Brain microvascular endothelial cell (primary cell): ENCODE data around the gene TMEM72.

ENCODE experiments used
- DNase-seq: peaks from one replicate; pipeline ENCODE4 v3.0.0-alpha.2; 2020
- H3K27ac ChIP-seq: fragments of 250-450 bp; sonication (Bioruptor Pico); 2 replicates; pipeline ENCODE4 v1.5.1; 2020; ENCODE audit warnings: mild to moderate bottlenecking, moderate library complexity
- H3K27me3 ChIP-seq: fragments of 250-450 bp; sonication (Bioruptor Pico); replicated peaks from 2 replicates; pipeline ENCODE4 v1.5.1; 2020; ENCODE audit warnings: mild to moderate bottlenecking
- H3K36me3 ChIP-seq: fragments of 250-450 bp; sonication (Bioruptor Pico); replicated peaks from 2 replicates; pipeline ENCODE4 v1.5.1; 2020; ENCODE audit warnings: mild to moderate bottlenecking
- H3K4me3 ChIP-seq: 2 replicates; pipeline ENCODE4 v1.5.1; 2011; ENCODE audit warnings: low read depth, mild to moderate bottlenecking, control low read depth, low read length, moderate library complexity
- in situ Hi-C: cut with HindIII; loops from 2 replicates; pipeline ENCODE4 v1.10.0; 2017; ENCODE audit warnings: low sequenced_read_pairs, low pct_ligation_motif_present
- TF ChIP-seq, protein P1 (sequence below): IDR thresholded peaks from 2 replicates; pipeline ENCODE4 v1.5.1; 2011; ENCODE audit warnings: low read depth, mild to moderate bottlenecking, moderate library complexity, low read length, control low read depth, inconsistent platforms; ENCODE audit errors: missing control alignments

TMEM72 gene

DNA sequence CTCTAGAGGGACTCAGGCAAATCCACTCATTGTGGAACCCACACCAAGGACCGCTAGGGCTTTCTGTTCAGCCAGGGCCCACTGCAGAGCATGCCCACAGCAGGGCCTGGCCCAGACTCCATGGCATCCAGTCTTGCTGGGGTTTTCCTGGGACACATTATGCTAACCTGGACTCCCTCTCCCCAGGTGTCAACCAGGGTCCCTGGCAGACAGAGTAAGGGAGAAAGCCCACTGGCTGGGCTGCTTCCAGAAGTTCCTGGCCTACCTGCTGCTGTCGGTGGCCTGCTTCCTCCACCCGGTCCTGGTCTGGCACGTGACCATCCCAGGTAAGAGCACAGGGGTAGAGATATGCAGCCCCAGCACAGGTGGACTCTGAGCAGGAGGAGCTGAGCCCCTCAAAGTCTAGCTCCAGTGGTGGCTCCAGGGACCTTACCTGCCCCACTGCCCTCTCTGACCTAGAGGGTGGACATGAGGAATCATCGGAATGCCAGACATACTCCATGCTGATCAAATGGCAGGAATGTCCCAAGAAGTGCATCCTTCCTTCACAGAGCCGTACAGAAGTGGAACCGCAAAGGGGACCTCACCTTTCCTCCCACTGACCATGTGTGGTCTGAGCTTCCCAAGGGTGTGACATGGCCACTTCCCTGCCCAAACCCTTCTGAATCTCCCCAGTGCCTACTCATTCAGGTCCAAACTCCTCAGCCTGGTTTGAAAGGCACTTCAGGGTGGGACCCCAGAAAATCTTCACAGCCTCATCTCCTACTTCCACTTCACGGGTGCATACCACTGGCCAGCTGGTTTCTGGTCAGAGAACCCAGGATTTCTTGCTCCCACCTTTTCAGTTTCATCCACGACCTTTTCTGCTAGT is 22.5 kb downstream of the TMEM72 start:
- Histone ChIP-seq H3K36me3 (no peaks in the 10 kb centered on the region), H3K27me3 (no peaks in the 10 kb centered on the region), H3K4me3 (no peak overlapping the region), H3K27ac (no peak overlapping the region)
- TF ChIP-seq, protein P1, sequence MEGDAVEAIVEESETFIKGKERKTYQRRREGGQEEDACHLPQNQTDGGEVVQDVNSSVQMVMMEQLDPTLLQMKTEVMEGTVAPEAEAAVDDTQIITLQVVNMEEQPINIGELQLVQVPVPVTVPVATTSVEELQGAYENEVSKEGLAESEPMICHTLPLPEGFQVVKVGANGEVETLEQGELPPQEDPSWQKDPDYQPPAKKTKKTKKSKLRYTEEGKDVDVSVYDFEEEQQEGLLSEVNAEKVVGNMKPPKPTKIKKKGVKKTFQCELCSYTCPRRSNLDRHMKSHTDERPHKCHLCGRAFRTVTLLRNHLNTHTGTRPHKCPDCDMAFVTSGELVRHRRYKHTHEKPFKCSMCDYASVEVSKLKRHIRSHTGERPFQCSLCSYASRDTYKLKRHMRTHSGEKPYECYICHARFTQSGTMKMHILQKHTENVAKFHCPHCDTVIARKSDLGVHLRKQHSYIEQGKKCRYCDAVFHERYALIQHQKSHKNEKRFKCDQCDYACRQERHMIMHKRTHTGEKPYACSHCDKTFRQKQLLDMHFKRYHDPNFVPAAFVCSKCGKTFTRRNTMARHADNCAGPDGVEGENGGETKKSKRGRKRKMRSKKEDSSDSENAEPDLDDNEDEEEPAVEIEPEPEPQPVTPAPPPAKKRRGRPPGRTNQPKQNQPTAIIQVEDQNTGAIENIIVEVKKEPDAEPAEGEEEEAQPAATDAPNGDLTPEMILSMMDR = no peak
- in situ Hi-C loops = no loop called here
- no peak for DNase-seq

DNA sequence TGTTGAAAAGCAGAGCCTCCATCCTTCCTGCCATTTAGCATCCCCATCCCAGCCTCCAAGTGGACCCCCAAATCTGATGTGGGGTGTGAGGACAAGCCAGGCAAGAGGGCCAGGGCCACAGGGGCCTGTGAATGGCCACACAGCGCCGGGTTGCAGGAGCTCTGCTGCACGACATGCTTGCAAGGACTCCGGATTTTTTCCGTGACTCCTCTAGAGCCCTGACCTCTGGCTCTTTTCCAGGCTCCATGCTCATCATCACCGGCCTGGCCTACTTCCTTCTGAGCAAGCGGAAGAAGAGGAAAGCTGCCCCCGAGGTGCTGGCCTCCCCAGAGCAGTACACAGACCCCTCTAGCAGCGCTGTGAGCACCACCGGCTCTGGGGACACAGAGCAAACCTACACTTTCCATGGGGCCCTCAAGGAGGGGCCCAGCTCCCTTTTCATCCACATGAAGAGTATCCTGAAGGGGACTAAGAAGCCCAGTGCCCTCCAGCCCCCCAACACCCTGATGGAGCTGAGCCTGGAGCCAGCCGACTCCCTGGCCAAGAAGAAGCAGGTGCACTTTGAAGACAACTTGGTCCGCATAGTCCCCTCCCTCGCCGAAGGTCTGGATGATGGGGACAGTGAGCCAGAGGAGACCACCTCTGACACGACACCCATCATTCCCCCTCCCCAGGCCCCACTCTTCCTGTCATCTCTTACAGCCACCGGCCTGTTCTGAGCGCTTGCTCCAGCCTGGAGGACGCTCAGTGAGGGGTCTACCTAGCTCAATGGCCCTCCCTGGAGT is 23.5 kb downstream of the TMEM72 start:
- Histone ChIP-seq H3K4me3 (no peak overlapping the region), H3K27ac (no peak overlapping the region), H3K36me3 (no peaks in the 10 kb centered on the region), H3K27me3 (no peaks in the 10 kb centered on the region)
- in situ Hi-C loops = no loop called here
- TF ChIP-seq, protein P1 = no peak
- no peak for DNase-seq

DNA sequence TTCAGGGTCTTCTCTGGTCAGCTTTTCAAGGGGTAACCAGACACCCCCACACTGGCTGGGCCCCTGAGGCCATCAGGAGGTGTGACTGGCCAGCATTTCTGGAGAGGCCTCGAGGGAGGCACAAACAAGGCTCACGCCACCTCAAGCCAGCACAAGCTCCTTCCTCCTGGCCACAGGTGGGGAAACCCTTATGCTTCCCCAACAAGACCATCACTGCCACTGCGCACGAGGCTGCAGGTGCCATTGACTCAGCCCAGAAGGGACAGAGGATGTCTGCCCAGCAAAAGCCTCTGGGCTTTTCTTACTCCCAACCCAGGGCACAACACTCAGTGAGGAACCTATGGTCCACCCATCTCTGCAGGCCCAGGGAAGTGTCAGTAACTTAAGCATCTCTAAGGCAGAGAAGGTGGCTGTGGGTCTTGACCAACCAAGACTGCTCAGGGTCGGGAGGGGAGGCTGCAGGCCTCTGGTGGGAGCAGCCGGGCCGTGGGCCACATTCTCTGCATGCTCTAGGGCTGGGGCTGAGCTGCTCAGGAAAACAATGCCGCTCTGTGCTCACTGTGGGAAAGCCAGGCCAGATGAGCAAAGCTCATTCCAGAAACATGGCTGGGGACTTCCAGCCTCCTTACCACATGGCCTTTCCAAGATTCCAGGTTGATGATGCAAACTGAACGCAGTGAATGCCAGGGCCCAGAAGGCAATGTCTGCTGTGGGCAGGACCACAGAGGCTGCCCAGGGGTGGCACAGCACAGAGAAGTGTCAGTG is 24.2 kb downstream of the TMEM72 start:
- peak; percentile 72 for DNase-seq
- TF ChIP-seq, protein P1 = no peak
- Histone ChIP-seq H3K27ac (no peak overlapping the region), H3K4me3 (no peak overlapping the region), H3K36me3 (no peaks in the 10 kb centered on the region), H3K27me3 (no peaks in the 10 kb centered on the region)
- in situ Hi-C loops = no loop called here

DNA sequence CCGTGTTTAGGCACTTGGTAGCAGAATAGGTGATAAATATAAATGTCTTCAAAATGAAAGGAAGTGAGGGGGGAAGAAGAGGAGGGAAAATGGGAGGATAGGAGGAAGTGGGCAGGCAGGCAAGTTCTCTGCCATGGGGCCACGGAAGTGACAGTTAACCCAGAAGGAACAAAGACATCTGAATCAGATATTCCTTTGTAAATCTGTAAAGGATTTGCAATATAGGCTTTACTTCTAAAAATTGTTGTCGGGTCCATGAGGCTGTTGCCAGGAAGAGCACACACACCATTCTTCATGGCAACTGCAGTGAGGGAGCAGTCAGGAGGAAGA is 24.8 kb downstream of the TMEM72 start:
- no peaks in the 10 kb centered on the region for H3K36me3 ChIP-seq
- no peak overlapping the region for H3K27ac ChIP-seq
- no peak for DNase-seq
- H3K27me3 ChIP-seq = no peaks in the 10 kb centered on the region
- H3K4me3 ChIP-seq = no peak overlapping the region
- in situ Hi-C loops = no loop called here
- TF ChIP-seq, protein P1 = no peak

DNA sequence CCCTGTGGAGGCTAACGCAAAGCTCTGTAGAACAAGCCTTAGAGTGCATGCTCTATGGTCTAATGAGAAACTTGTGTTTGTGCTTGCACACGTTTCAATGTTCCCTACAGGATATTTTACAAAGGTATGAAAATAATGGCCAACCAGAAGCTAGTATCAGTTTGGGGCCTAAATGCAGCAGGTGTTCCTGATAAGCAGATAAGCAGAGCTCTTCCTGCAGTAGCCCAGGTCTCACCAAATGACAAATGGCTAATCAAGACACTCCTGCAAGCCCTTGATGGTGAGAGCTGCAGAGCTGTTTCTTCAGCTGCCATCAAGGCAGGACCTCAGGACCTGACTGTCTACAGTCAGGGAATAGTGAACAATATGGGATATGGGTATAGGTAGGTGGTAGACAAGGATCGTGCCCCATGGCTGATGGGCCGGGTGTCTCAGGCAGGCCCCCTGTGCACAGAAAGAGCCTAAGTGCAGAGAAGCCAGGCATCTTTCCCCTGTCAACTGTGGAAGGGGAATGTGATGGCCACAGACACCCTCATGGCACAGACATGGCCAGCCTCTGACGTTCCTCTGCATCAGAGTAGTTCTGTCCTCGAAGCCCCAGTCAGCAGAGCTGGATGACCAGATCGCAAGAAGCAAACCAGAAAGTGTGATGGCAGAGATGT is 25.3 kb downstream of the TMEM72 start:
- Histone ChIP-seq H3K4me3 (no peak overlapping the region), H3K36me3 (no peaks in the 10 kb centered on the region), H3K27me3 (no peaks in the 10 kb centered on the region), H3K27ac (no peak overlapping the region)
- no peak for DNase-seq
- TF ChIP-seq, protein P1 = no peak
- in situ Hi-C loops = no loop called here
